Head of caudate nucleus (tissue), 42 donors: ENCODE data around the gene HMX1.

Experiments used
- DNase-seq, 42 donors: peaks; one replicate each; pipeline versions ENCODE4 v3.0.0 to v3.0.0-alpha.2; 2020 to 2021; ENCODE audit warnings: mixed read lengths in 7 of 42
- intact Hi-C: fragments of 100-400 bp; cut with DNase I; formaldehyde crosslinking; loops from one replicate; pipeline ENCODE4 v1.15.0; 2022

Gene HMX1

DNA sequence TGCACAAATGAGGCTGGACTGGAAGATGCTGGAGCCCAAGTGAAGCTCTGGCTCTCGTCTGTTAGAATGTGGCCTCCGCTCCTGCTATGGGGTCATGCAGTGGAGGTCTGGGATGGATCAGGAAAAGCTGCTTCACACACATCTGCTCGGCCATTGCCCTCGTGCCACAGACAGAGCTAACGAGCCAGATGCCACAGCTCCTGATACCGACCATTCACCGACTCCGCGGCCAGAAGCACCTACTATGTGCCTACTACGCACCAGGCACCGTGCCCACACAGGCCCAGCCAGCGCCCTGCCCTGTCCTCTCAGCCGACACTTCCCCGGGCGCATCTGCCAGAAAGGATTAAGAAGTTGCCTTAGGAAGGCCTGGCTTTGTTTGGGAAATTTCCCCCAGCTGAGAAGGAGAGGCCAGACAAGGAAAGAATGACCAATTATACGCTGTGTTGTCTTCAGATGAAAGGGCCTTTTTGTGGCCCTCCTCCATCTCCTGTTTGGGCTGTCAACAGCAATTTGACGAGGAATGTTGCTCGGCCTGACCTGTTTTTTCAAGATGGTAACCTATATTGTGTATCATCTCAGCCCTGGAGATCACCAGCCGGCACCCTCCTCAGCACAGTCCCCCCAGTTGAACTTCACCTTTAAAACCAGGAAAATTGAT is 34.3 kb downstream of the HMX1 start:
- peak in 20 of 42 donors; percentile 3 to 42 (median 14) for DNase-seq
- intact Hi-C loops: no loop called here

GRCh38 chr4:8836664-8837171 is 34.9 kb downstream of the HMX1 start:
- DNase-seq: peak in 19 of 42 donors; percentile 1 to 29 (median 8)
- intact Hi-C loops: no loop called here

DNA sequence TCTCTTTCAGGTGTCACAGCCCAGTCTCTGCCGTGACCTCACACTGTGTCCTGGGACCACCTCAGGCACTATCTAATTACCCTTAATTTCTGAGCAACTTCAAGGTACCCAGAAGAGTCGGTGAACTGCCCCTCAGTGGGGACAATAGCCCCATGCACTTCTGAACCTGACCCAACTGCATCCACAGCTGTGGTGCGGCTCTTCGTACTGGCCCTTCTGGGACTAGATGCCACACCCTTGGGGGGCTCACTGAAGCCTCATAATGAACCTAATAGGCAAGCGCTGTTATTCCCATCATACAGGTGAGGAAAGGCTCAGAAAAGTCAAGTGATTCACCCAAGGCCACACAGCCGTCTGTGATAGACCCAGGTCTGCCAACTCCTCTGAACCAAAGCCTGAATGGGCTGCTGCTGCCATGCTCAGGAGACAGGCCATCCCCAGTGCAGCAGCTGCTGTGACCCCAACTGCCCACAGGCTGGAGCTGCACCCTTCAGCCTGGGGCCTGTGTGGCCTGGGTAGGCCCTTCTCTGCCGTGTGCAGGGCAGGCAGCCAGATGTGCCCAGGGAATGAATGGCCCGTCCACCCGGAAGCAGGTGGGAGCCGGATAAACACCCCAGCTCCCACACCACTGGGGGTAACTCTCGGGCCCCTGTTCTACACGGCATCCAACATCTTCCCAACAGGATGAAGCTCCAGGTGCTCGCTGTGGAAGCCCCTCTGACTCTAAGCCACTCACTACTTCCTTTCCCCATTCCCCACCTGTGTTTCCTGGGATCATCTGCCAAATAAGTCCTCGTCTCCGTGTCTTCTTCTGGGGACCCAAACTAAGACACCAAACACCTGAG is 35.9 kb downstream of the HMX1 start:
- intact Hi-C loops: no loop called here
- peak in 20 of 42 donors; percentile 2 to 21 (median 6) for DNase-seq

DNA sequence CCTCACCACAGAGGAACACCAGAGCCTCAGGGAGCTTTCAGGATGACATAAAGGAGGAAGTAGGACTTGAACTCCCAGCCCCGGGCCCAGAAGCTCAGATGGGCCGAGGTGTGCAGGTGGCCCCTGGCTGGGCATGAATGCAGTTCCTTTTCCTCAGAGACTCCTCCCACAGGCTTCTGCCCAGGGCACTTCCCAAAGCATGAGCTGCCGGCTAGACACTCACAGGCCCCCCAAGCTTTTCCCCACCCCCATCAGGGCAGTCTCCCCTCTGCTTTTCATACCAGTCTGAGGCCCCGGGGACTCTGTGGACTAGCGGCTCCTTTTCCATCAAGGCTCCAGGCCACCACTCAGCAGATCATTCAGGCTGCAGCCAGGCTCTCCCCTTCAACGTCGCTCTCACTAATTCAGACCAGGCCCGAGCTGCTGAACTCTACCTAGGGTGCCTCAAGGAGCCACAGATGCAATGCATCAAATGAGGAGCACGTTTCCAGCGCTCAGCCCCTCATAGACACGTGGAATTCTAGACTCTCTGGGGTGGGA is 36.9 kb downstream of the HMX1 start:
- intact Hi-C loops: no loop called here
- peak in 16 of 42 donors; percentile 1 to 20 (median 4) for DNase-seq

- DNase-seq: peak in 17 of 42 donors; percentile 1 to 42 (median 9)
- intact Hi-C loops: no loop called here
These were observed 39.3 kb downstream of the HMX1 start for GRCh38 chr4:8832113-8832915.

DNA sequence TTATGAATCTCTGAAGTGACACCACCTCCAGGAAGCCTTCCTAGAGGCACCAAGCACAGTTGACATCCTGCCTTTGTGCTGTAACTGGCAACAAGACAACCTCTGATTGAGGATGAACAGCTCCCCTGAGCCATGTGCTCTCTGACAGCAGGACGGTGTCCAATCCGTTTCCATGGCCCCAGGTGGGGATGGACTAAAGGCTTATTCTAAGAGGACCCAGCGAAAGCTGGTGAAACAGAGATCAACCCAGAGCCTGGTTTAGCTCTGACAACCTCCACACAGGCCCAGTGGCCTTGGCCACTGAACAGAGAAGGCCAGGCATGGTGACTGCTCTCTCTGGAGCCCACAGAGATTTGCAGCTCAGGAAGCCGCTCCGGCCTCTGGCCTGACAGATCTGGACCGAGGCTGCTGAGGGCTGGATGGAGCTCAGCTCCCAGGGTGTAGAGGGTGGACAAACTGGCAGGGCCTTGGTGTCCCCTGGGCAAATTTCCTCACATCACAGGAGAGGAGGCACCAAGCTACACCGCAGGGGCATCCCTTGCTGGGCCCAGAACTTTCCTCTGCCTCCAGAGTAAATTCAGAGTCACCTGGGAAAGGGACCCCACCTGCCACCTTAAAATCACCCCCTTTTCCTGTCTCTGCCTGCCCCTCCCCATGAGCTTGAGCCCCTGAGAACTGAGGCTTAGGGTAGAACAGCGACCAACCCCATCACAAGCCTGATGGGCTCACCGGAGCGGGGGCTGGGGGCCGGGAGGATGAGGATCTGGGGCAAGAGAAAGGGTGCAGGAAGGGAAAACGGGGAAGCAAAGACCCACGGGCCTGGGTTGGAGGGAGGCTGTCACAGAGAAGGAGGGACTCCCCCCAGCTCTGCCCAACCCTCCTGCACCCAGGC is 40.2 kb downstream of the HMX1 start:
- intact Hi-C loops: no loop called here
- DNase-seq: peak in 17 of 42 donors; percentile 0 to 25 (median 8)

DNA sequence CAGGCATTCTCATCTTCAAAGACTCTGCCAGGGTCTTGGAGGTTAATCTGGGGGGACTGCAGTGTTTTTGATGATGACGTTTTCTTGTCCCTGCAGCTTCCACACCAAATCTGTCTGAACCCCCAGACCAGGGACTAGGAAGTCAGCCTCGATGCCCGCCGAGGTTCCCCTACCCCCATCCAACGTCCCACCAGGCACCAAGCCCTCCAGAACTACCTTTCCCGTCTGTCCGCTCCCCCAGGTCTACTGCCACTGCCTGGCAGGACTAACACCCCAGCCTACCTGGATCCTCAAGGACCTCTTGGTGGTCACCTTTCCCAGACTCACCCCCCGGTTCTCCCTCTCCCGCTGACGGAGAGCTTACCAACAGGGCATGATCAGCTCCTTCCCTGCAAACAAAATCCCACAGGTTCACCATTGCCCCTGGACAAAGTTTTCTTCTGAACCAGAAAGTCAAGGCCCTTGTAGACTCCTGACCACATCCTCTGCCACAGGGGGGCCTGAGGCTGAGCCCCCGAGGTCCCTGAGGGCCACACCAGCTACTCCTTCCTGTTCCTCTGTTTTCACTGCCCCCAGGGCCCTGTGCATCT is 40.9 kb downstream of the HMX1 start:
- peak in 14 of 42 donors; percentile 0 to 39 (median 7) for DNase-seq
- intact Hi-C loops: no loop called here

DNA sequence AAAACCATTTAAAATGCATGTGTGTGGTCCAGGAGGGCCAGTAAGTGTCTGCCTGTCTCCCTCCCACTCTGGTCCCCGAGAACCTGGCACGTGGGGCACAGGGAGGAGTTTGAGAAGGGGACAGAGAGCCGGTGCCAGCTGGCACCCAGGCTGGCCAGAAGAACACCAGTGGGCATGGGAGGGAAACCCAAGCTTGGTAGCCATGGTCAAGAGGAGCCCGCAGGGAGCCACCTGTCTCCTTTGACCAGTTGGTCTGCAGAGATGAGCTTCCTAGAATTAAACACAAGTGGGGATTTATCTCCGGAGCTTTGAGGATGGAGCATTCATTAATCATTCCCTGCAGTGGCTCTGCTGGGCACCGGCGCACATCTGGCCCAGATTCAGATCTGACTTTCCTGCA is 41.6 kb downstream of the HMX1 start:
- intact Hi-C loops: no loop called here
- peak in 18 of 42 donors; percentile 0 to 33 (median 7) for DNase-seq

DNA sequence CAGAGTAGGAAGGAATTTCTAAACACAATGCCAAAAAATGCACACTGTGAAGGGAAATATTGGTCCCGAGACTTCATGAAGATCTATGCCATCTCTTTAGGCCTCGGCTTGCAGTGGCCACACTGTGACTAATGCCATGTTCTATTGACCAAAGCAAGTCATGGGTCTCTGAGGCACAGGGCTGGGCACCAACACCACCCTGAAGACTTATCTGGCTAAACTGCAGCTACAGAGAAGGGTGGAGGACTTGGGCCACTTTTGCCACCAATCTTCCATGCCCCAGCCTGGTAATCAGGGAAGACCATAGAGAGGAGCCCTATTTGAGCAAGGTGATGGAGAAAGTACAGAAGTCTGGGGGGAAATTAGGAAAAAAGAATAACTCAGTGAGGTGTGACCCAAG is 42.1 kb downstream of the HMX1 start:
- DNase-seq: peak in 12 of 42 donors; percentile 1 to 25 (median 7)
- intact Hi-C loops: no loop called here

- peak in 4 of 42 donors; percentile 1 to 12 (median 2) for DNase-seq
- intact Hi-C loops: no loop called here
These were observed 42.8 kb downstream of the HMX1 start for GRCh38 chr4:8828869-8829268.

DNA sequence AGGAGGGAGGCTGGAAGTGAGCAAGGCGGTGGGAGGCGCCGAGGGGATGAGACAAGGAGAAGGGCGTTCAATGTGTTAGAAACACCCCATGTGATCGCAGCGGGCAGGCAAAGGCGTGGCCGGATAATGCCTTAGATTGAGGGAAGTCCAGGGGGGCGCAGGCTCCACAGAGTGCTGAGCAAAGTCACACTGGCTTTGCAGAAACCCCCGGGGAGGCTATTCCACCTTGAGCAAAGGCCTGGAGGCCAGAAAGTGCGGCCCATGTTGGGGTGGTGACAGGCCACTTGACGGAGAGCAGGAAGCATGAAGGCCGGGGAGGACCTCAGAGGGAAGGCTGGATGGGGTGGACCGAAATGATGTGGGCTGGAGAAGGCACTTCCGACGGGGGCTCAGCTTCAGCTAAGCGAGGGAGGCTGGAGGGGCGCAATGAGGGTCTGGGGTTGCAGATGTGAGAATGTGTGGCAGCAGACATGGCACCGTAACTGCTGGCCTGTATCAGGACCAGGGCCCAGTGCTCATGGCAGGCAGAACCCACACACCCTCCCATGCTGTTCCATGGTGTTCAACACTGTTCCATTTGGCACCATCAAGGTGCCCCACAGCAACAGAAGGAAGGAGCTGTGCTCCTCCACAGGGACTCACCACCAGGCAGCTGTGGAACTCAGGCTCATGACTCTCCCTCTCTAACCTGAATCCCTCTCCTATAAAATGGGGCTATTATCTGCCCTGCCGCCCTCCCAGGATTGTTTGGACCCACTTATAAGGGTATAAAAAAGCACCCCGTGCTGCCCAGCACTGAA is 50.3 kb downstream of the HMX1 start:
- DNase-seq: peak in 11 of 42 donors; percentile 2 to 32 (median 13)
- intact Hi-C loops: no loop called here

GRCh38 chr4:8820178-8821102 is 51.2 kb downstream of the HMX1 start:
- DNase-seq: peak in 9 of 42 donors; percentile 5 to 29 (median 16)

GRCh38 chr4:8819473-8820177 is 52.0 kb downstream of the HMX1 start:
- intact Hi-C loops: no loop called here
- peak in 11 of 42 donors; percentile 1 to 27 (median 13) for DNase-seq

More at GRCh38 chr4:8820178-8821102, 51.2 kb downstream of the HMX1 start:
- intact Hi-C loops: no loop called here

GRCh38 chr4:8819019-8819418 is 52.6 kb downstream of the HMX1 start:
- intact Hi-C loops: no loop called here
- peak in 2 of 42 donors; percentile 2 to 6 for DNase-seq
